Mucosa of descending colon (tissue), 3 donors: ENCODE results near the gene EPHA10. TPM values are rescaled to one million over a fixed set of nuclear protein-coding genes. Genes with fewer than 3 reads are reported as not detected.

Source experiments
- ATAC-seq: fragments of 200-7000 bp; cut with Tn5 transposase; one replicate; pipeline ENCODE4 v1.9.1; 2020; ENCODE audit warnings: mild to moderate bottlenecking, moderate library complexity
- DNase-seq, 3 donors: peaks; one replicate each; pipeline ENCODE4 v3.0.0-alpha.2; 2020
- H3K36me3 ChIP-seq: fragments of 200-600 bp; one replicate; pipeline ENCODE4 v1.8.0; 2021; ENCODE audit warnings: low read depth, mild to moderate bottlenecking
- H3K4me1 ChIP-seq: fragments of 200-600 bp; one replicate; pipeline ENCODE4 v1.8.0; 2021; ENCODE audit warnings: low read depth, mild to moderate bottlenecking
- H3K4me3 ChIP-seq: fragments of 200-600 bp; one replicate; pipeline ENCODE4 v1.8.0; 2021; ENCODE audit warnings: mild to moderate bottlenecking
- H3K9me3 ChIP-seq: fragments of 200-600 bp; one replicate; pipeline ENCODE4 v1.8.0; 2021; ENCODE audit warnings: mild to moderate bottlenecking
- intact Hi-C, 2 donors: fragments of 100-400 bp; cut with DNase I in 1 of 2; cut with micrococcal nuclease in 1 of 2; formaldehyde crosslinking; loops; one replicate each; pipeline versions ENCODE4 v1.11.0 to v1.11.1; 2022; cut with DNase I, micrococcal nuclease
- total RNA-seq, 3 donors: library from RNA; stranded (reverse); fragmentation: NEBNext Ultra II Directional in 2 of 3; extraction: Animal tissue kit (Norgen Biotek cat#: 25700) in 2 of 3; gene quantifications; one replicate each; pipeline versions ENCODE4 v1.2.1 to v1.2.4, GENCODE V29; 2021 to 2023
- TF ChIP-seq, protein P1 (sequence below): fragments of 200-600 bp; IDR thresholded peaks from one replicate; pipeline ENCODE4 v1.8.0; 2022; ENCODE audit warnings: antibody characterized with exemption, mild to moderate bottlenecking
- donor health status: DM: no; HTN: no; CAD: no; lungs with moderate emphysema.
- donor health status: DM: no; HTN: no; CAD: no.
- donor health status: DM: no; HTN: yes; CAD: no.

EPHA10 gene
- total RNA-seq, 3 donors from 2014 or later, result 45.3 to 74.4 (median 66.0) TPM

DNA sequence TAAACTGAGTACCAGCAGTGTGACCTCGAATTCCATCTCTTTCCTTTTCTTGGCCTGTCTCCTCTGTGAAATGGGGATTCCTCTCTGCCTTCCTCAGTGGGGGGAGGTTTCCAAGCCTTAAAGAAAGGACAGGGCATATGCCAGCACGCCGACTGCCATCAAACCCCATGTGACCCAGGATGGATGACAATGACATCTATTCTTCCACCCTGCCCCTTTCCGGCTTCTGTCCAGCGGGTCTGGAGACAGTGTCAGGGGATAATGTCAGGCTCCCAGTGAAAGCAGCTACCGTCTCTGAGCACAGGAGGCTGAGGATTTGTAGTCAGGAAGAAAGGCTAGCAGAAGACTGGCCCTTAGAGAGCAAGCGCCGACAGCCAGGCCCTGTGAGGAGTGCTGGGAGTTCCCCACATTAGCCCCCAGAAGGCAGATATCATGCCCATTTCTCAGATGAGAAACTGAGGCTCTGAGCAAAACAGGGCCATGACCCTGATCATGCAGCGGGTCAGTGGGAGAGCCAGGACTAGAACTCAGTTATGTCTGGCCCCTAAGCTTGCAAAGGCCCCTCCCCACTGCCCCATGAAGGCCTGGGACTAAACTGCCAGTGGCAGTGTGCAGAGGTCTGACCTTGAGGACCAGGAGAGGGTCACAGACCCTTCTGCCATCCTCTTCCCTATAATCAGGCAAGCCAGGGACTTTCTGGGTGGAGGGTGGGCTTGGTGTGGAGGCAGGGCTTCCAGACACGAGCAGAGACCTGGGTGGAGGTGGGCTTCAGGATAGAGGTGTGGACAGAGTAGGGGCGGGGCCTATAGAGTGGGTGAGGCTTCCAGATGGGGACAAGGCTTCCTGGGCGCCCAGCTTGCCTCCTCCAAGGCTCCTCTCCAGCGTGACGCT is 42.5 kb downstream of the EPHA10 start:
- no peaks in the 10 kb centered on the region for H3K36me3 ChIP-seq
- no peak for ATAC-seq
- no peak overlapping the region for H3K4me3 ChIP-seq
- TF ChIP-seq, protein P1, sequence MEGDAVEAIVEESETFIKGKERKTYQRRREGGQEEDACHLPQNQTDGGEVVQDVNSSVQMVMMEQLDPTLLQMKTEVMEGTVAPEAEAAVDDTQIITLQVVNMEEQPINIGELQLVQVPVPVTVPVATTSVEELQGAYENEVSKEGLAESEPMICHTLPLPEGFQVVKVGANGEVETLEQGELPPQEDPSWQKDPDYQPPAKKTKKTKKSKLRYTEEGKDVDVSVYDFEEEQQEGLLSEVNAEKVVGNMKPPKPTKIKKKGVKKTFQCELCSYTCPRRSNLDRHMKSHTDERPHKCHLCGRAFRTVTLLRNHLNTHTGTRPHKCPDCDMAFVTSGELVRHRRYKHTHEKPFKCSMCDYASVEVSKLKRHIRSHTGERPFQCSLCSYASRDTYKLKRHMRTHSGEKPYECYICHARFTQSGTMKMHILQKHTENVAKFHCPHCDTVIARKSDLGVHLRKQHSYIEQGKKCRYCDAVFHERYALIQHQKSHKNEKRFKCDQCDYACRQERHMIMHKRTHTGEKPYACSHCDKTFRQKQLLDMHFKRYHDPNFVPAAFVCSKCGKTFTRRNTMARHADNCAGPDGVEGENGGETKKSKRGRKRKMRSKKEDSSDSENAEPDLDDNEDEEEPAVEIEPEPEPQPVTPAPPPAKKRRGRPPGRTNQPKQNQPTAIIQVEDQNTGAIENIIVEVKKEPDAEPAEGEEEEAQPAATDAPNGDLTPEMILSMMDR, result no peak
- no peaks in the 10 kb centered on the region for H3K9me3 ChIP-seq
- intact Hi-C loops, result no loop called here
- H3K4me1 ChIP-seq, result no peaks in the 10 kb centered on the region
- DNase-seq, result no peak

DNA sequence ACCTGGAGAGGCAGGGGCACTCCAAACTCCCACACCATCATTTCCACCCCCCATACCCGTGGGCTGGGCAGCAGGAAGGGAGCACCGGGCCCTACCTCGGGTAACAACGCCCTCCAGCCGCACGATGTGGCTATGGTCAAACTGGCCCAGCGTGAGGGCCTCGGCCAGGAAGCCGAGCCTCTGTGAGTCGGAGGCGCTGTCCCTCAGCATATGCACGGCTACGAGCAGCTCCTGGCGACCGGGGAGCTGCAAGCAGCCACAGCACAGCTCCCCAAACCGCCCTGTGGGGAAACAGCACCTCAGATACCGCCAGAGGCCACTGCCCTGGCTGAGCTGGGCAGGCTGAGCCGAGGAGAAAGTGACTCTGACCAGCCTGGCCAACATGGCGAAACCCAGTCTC is 43.4 kb downstream of the EPHA10 start:
- no peak overlapping the region for H3K4me3 ChIP-seq
- no peaks in the 10 kb centered on the region for H3K9me3 ChIP-seq
- no peak for DNase-seq
- no peaks in the 10 kb centered on the region for H3K4me1 ChIP-seq
- no peak for ATAC-seq
- no peaks in the 10 kb centered on the region for H3K36me3 ChIP-seq
- TF ChIP-seq, protein P1, result no peak
- intact Hi-C loops, result no loop called here

DNA sequence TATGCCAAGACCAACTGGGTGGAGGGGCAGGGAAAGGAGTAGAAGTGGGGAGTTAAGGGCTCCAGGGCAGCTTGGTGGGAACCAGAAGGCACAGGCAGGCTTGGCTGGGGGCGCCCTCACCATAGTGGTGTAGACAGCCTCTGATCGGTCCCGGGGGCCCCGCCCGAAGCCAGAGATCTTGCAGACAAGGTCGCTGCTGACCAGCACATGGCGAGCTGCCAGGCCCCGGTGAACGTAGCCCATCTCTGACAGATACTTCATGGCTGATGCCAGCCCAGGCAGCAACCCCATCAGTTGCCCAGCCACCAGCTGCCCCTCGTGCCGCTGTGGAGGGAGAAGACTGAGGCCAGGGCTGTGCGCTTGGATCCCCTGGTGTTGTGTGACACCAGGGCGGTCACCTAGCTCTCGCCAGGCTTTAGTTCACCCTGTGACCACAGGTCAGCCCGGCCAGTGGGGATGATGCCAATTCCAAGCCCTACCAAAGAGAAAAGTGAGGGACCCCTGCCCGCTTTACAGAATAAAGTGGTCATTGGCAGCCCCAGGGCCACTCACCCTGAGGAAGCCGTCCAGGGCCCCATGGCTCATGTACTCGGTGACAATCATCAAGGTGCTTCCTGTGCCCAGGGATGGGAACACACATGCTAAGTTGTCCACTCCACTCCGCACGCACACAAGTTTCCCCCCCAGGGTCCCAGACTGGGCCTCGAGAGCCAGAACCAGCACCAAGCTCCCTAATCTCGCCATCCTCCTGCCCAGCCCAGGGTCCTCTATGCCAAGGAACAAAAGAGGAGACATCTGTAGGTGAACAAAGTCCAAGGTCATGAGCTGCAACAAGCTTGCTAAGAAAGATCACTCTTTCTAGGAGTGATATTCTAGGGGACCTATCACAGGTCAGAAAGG is 44.4 kb downstream of the EPHA10 start:
- intact Hi-C loops, result no loop called here
- Histone ChIP-seq H3K4me1 (no peaks in the 10 kb centered on the region), H3K9me3 (no peaks in the 10 kb centered on the region), H3K36me3 (no peaks in the 10 kb centered on the region), H3K4me3 (no peak overlapping the region)
- TF ChIP-seq, protein P1, result no peak
- ATAC-seq, result no peak
- no peak for DNase-seq

DNA sequence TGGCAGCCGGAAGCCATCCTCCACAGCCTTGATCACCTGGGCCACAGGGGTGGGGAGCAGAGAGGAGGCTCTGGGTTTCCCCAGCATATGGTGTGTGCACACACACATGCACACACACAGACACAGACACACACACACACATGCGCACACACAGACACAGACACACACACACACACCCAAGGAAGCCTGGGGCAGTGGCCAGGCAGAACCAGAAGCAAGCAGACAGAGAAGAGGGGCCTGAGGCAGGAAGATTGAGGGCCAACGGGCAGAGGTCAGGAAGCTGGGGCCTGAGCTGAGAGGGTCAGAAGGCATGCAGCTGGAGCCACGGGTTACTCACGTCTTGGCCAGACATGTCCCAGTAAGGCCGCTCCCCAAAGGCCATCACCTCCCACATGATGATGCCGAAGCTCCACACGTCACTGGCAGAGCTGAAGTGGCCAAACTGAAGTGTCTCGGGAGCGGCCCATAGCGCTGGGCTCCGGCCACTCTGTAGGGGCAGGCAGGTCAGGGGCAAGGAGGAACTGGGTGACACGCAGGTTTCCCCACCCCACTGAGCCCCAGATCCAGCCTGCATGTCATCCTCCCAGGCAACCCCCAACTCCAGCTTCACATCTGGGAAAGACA is 45.2 kb downstream of the EPHA10 start:
- ATAC-seq (no peak), DNase-seq (no peak)
- no peaks in the 10 kb centered on the region for H3K4me1 ChIP-seq
- H3K9me3 ChIP-seq, result no peaks in the 10 kb centered on the region
- no peak overlapping the region for H3K4me3 ChIP-seq
- intact Hi-C loops, result no loop called here
- no peaks in the 10 kb centered on the region for H3K36me3 ChIP-seq
- TF ChIP-seq, protein P1, result no peak

DNA sequence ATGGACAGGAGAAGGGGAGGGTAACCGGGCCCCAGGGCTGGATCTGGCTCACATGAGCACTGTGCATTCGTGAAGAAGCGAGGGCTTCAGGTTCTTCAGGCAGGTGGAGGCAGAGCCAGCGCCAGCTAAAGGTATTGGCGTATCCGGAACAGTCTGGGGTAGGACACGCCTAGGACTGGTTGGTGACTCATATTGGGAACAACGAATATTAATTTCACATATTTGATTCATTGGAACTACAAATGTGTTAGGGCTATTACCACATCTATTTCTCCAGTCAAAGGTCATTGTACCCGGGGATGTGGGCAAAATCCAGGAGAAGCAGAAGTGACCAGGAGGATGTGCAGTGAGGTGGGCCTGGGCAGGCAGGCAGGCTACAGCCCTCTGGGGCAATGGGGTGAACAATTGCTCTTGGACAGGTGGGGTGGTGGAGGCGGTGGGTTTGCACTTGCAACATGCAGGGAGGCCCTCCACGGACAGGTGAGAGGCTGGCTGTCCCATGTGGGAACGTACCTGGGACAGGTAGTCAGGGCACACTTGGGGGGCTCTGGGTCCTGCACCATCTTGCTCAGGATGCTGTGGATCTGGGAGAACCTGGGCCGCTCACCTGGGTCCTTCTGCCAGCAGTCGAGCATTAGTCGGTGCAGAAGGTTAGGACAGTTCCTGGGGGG is 45.9 kb downstream of the EPHA10 start:
- TF ChIP-seq, protein P1, result no peak
- DNase-seq, result no peak
- no peak overlapping the region for H3K4me3 ChIP-seq
- intact Hi-C loops, result no loop called here
- no peak for ATAC-seq
- no peaks in the 10 kb centered on the region for H3K4me1 ChIP-seq
- H3K36me3 ChIP-seq, result no peaks in the 10 kb centered on the region
- H3K9me3 ChIP-seq, result no peaks in the 10 kb centered on the region
